Ishikawa (cell line): ENCODE results near the gene MFAP3L.

ENCODE experiments used
- CEBPB ChIP-seq: IDR thresholded peaks from 2 replicates; pipeline ENCODE4 v1.6.1; 2012
- CREB1 ChIP-seq: IDR thresholded peaks from 2 replicates; pipeline ENCODE4 v1.6.1; 2012; ENCODE audit warnings: low read depth
- EGR1 ChIP-seq: IDR thresholded peaks from 2 replicates; pipeline ENCODE4 v1.6.1; 2012
- EP300 ChIP-seq: IDR thresholded peaks from 2 replicates; pipeline ENCODE4 v1.6.1; 2012; ENCODE audit warnings: borderline replicate concordance
- FOXM1 ChIP-seq: IDR thresholded peaks from 2 replicates; pipeline ENCODE4 v1.6.1; 2012; ENCODE audit warnings: low read depth, borderline replicate concordance
- MAX ChIP-seq: IDR thresholded peaks from 2 replicates; pipeline ENCODE4 v1.6.1; 2012
- NFIC ChIP-seq: IDR thresholded peaks from 2 replicates; pipeline ENCODE4 v1.6.1; 2012
- RAD21 ChIP-seq: IDR thresholded peaks from 2 replicates; pipeline ENCODE4 v1.6.1; 2012; ENCODE audit warnings: low read depth
- REST ChIP-seq: IDR thresholded peaks from 2 replicates; pipeline ENCODE4 v1.6.1; 2012; ENCODE audit warnings: low read depth, mild to moderate bottlenecking
- TAF1 ChIP-seq: IDR thresholded peaks from 2 replicates; pipeline ENCODE4 v1.6.1; 2012; ENCODE audit warnings: low read depth, mild to moderate bottlenecking
- TCF12 ChIP-seq: IDR thresholded peaks from 2 replicates; pipeline ENCODE4 v1.6.1; 2012; ENCODE audit warnings: low read depth
- TEAD4 ChIP-seq: IDR thresholded peaks from 2 replicates; pipeline ENCODE4 v1.6.1; 2012
- USF1 ChIP-seq: IDR thresholded peaks from 2 replicates; pipeline ENCODE4 v1.6.1; 2012
- YY1 ChIP-seq: IDR thresholded peaks from 2 replicates; pipeline ENCODE4 v1.6.1; 2012; ENCODE audit warnings: low read depth
- ZBTB7A ChIP-seq: IDR thresholded peaks from 2 replicates; pipeline ENCODE4 v1.6.1; 2012; ENCODE audit warnings: low read depth

The MFAP3L gene

GRCh38 chr4:169986369-169986768 is 39.8 kb downstream of the MFAP3L start:
- TF ChIP-seq EGR1 (no peak), CREB1 (no peak), FOXM1 (no peak), TEAD4 (no peak), CEBPB (no peak), NFIC (no peak), TAF1 (no peak), EP300 (no peak), TCF12 (no peak), REST (no peak)

- TF ChIP-seq TCF12 = no peak
Observed at GRCh38 chr4:169985881-169986280, 40.3 kb downstream of the MFAP3L start.

- TF ChIP-seq TCF12 (no peak), MAX (no peak), ZBTB7A (no peak), USF1 (no peak), NFIC (no peak)
Observed at GRCh38 chr4:169984745-169985144, 41.5 kb downstream of the MFAP3L start.

GRCh38 chr4:169984173-169984572 is 42.0 kb downstream of the MFAP3L start:
- no peak for TF ChIP-seq FOXM1
- no peak for TF ChIP-seq MAX
- TF ChIP-seq YY1 = no peak
- TF ChIP-seq TCF12 = no peak
- TF ChIP-seq EP300 = no peak

GRCh38 chr4:169976951-169977350 is 49.2 kb downstream of the MFAP3L start:
- TF ChIP-seq EGR1 (no peak), EP300 (no peak)

- TF ChIP-seq CREB1 (no peak), TAF1 (no peak), FOXM1 (no peak), ZBTB7A (no peak), RAD21 (no peak), CEBPB (no peak), EGR1 (no peak), USF1 (no peak), EP300 (no peak), TEAD4 (no peak), REST (no peak)
Observed at GRCh38 chr4:169975838-169976796, 50.1 kb downstream of the MFAP3L start.
